OCI-LY1 (cell line): ENCODE measurements around the gene SEC24B.

Experiments
- H2AFZ ChIP-seq: fragments of 200-600 bp; sonication (generic), shearing (Covaris generic); 2 replicates; pipeline ENCODE4 v1.6.0; 2014; ENCODE audit warnings: antibody characterized with exemption, mild to moderate bottlenecking, low read length
- H3F3A ChIP-seq: fragments of 200-600 bp; sonication (generic), shearing (Covaris generic); 2 replicates; pipeline ENCODE4 v1.6.0; 2014; ENCODE audit warnings: mild to moderate bottlenecking, antibody characterized with exemption, low read length, moderate library complexity; ENCODE audit not compliant: insufficient read depth
- H3K27ac ChIP-seq: fragments of 200-600 bp; sonication (generic); 2 replicates; pipeline ENCODE4 v1.5.1; 2014; ENCODE audit warnings: low read length, mixed run types, mild to moderate bottlenecking, low read depth; ENCODE audit not compliant: poor library complexity, severe bottlenecking
- H3K27me3 ChIP-seq: fragments of 200-600 bp; sonication (generic); 2 replicates; pipeline ENCODE4 v1.6.0; 2014; ENCODE audit warnings: antibody characterized with exemption, mild to moderate bottlenecking, low read length, moderate library complexity; ENCODE audit not compliant: insufficient read depth
- H3K36me3 ChIP-seq: fragments of 200-600 bp; sonication (generic); 2 replicates; pipeline ENCODE4 v1.6.1; 2014; ENCODE audit warnings: mild to moderate bottlenecking, antibody characterized with exemption, low read length, moderate library complexity, mixed read lengths; ENCODE audit not compliant: insufficient read depth
- H3K4me1 ChIP-seq: fragments of 200-600 bp; sonication (generic); 2 replicates; pipeline ENCODE4 v1.5.1; 2014; ENCODE audit warnings: mild to moderate bottlenecking, low read length, moderate library complexity; ENCODE audit not compliant: insufficient read depth, severe bottlenecking
- H3K4me2 ChIP-seq: fragments of 200-600 bp; sonication (generic), shearing (Covaris generic); 2 replicates; pipeline ENCODE4 v1.6.1; 2014; ENCODE audit warnings: low read length
- H3K4me3 ChIP-seq: fragments of 200-600 bp; sonication (generic); 2 replicates; pipeline ENCODE4 v1.5.1; 2014; ENCODE audit warnings: low read length, low read depth, mild to moderate bottlenecking, mixed read lengths; ENCODE audit not compliant: poor library complexity, severe bottlenecking
- H3K79me2 ChIP-seq: fragments of 200-600 bp; shearing (Covaris generic); 2 replicates; pipeline ENCODE4 v1.6.1; 2016; ENCODE audit warnings: mixed run types, low read length, mixed read lengths; ENCODE audit not compliant: insufficient read depth
- H3K9ac ChIP-seq: fragments of 200-600 bp; sonication (generic), shearing (Covaris generic); 2 replicates; pipeline ENCODE4 v1.6.1; 2014; ENCODE audit warnings: mild to moderate bottlenecking, low read length, mixed read lengths
- H3K9me2 ChIP-seq: fragments of 200-600 bp; sonication (generic), shearing (Covaris generic); 2 replicates; pipeline ENCODE4 v1.6.1; 2014; ENCODE audit warnings: low read depth, mild to moderate bottlenecking, low read length, mixed read lengths
- H3K9me3 ChIP-seq: fragments of 200-600 bp; shearing (Covaris generic); 2 replicates; pipeline ENCODE4 v1.6.1; 2014; ENCODE audit warnings: low read length, mixed read lengths
- H4K20me1 ChIP-seq: fragments of 200-600 bp; sonication (generic), shearing (Covaris generic); 2 replicates; pipeline ENCODE4 v1.6.0; 2016; ENCODE audit warnings: mild to moderate bottlenecking, low read length; ENCODE audit not compliant: insufficient read depth
- EZH2 ChIP-seq: fragments of 200-600 bp; sonication (generic), shearing (Covaris generic); IDR thresholded peaks from 2 replicates; pipeline ENCODE4 v1.8.0; 2017; ENCODE audit warnings: borderline replicate concordance, mixed run types, mild to moderate bottlenecking, antibody characterized with exemption, low read length, moderate library complexity, mixed read lengths
- TF ChIP-seq, protein P1 (sequence below): fragments of 200-600 bp; sonication (generic), shearing (Covaris generic); IDR thresholded peaks from 2 replicates; pipeline ENCODE4 v1.5.1; 2017; ENCODE audit warnings: mild to moderate bottlenecking, antibody characterized with exemption, low read length, moderate library complexity, mixed read lengths

SEC24B gene

DNA sequence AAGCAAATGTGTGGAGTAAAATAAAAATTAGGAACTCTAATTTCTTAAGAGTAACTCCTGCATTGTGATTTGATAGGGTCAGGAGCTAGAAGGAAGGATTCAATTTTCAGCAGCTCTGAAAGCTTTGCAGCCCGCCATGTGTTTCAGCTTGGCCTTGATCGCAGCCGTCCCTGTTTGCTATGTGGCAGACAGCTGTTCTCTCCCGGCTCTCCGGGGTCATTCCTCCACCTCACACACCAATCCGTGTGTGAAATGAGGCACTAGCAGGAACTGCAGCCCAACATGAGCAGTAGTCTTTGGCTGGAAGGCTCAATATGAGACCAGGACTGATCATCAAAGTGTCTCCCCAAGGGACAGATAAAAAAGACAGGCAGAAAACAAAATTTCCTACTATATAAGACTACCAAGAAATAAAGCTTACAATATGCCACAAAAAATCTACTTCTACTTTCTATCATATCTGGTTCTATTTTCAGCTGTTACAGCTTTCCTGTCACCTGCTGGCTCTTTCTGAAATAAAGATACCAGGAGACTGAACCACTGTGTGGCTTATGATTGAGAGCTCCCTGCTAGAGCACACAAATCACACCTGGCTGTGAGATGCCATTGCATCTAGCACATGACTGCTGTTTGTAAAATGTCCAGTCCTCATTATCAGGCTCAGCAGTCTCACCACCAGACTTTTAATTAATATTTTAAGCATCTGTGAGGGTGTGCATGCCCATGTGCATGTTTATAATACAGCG is 44.1 kb upstream of the SEC24B start:
- Histone ChIP-seq H3K36me3 (no peaks in the 10 kb centered on the region), H3K4me1 (no peaks in the 10 kb centered on the region), H2AFZ (no peak overlapping the region), H3K9ac (no peak overlapping the region), H4K20me1 (no peaks in the 10 kb centered on the region), H3K27me3 (no peaks in the 10 kb centered on the region), H3K27ac (no peak overlapping the region), H3K9me2 (no peaks in the 10 kb centered on the region), H3K4me2 (no peak overlapping the region), H3K4me3 (no peak overlapping the region), H3F3A (no peaks in the 10 kb centered on the region), H3K9me3 (no peaks in the 10 kb centered on the region), H3K79me2 (no peaks in the 10 kb centered on the region)
- TF ChIP-seq EZH2 = no peak
- TF ChIP-seq, protein P1, sequence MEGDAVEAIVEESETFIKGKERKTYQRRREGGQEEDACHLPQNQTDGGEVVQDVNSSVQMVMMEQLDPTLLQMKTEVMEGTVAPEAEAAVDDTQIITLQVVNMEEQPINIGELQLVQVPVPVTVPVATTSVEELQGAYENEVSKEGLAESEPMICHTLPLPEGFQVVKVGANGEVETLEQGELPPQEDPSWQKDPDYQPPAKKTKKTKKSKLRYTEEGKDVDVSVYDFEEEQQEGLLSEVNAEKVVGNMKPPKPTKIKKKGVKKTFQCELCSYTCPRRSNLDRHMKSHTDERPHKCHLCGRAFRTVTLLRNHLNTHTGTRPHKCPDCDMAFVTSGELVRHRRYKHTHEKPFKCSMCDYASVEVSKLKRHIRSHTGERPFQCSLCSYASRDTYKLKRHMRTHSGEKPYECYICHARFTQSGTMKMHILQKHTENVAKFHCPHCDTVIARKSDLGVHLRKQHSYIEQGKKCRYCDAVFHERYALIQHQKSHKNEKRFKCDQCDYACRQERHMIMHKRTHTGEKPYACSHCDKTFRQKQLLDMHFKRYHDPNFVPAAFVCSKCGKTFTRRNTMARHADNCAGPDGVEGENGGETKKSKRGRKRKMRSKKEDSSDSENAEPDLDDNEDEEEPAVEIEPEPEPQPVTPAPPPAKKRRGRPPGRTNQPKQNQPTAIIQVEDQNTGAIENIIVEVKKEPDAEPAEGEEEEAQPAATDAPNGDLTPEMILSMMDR = no peak

DNA sequence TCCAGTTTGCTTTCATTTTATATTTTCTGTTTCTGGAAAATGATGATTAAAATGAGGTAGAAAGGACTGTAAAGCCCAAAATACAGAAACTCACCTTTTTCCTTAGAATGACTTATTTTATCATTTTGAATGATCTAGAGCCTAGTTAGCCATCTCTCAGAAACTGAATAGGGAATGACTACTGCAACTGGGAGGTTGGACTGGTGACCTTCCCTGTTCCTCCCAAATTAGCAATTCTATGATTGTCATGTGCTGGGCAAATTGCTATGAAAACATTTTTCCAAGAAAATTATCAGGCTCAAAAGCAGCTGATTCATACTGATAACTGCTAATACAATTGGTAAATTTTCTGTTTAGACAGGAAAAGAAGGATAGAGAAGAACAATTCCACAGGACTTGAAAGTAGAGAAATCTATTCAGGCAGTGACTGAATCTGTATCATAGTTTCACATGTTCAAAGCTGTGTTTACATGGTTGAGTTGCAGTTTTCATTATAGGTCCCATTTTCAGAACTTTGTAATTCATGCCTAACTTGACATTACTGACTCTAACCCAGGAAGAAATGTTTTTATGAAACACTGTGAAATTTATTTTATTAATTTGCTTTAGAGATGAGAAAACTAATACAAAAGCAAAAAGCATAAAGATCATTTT is 43.4 kb upstream of the SEC24B start:
- no peak overlapping the region for H3K4me2 ChIP-seq
- no peaks in the 10 kb centered on the region for H3K9me3 ChIP-seq
- H3K9me2 ChIP-seq = no peaks in the 10 kb centered on the region
- H3K36me3 ChIP-seq = no peaks in the 10 kb centered on the region
- no peak overlapping the region for H3K27ac ChIP-seq
- no peaks in the 10 kb centered on the region for H3K27me3 ChIP-seq
- H3K9ac ChIP-seq = no peak overlapping the region
- H4K20me1 ChIP-seq = no peaks in the 10 kb centered on the region
- H3K4me3 ChIP-seq = no peak overlapping the region
- no peaks in the 10 kb centered on the region for H3F3A ChIP-seq
- H3K4me1 ChIP-seq = no peaks in the 10 kb centered on the region
- no peak for TF ChIP-seq EZH2
- TF ChIP-seq, protein P1 = no peak
- no peak overlapping the region for H2AFZ ChIP-seq
- H3K79me2 ChIP-seq = no peaks in the 10 kb centered on the region

DNA sequence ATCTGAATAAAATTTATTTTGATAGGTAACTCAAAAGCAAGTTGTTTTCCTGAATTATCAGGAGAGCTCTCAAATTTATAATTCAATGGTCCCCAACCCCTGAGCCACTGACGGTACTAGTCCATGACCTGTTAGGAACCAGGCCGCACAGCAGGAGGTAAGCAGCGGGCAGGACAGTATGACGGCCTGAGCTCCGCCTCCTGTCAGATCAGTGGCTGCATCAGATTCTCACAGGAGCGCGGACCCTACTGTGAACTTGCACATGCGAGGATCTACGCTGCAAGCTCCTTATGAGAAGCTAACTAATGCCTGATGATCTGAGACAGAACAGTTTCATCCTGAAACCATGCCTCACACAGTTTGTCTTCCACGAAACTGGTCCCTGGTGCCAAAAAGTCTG is 37.9 kb upstream of the SEC24B start:
- no peaks in the 10 kb centered on the region for H3K9me3 ChIP-seq
- no peaks in the 10 kb centered on the region for H3K4me1 ChIP-seq
- no peak overlapping the region for H3K4me2 ChIP-seq
- no peaks in the 10 kb centered on the region for H3K79me2 ChIP-seq
- no peak overlapping the region for H3K27ac ChIP-seq
- no peak for TF ChIP-seq EZH2
- TF ChIP-seq, protein P1 = no peak
- H3K36me3 ChIP-seq = no peaks in the 10 kb centered on the region
- H3K4me3 ChIP-seq = no peak overlapping the region
- H3K9ac ChIP-seq = no peak overlapping the region
- H3F3A ChIP-seq = no peaks in the 10 kb centered on the region
- H2AFZ ChIP-seq = no peak overlapping the region
- no peaks in the 10 kb centered on the region for H4K20me1 ChIP-seq
- H3K9me2 ChIP-seq = no peaks in the 10 kb centered on the region
- no peaks in the 10 kb centered on the region for H3K27me3 ChIP-seq
